HG03442 (cell line): Measurements from ENCODE around the gene ZNF236.
"Not testable (repeated sequence)": the region's sequence is repeated elsewhere in the genome, so short reads cannot be mapped to it uniquely, and the experiment has no call there.

Experiments
- ATAC-seq: cut with Tn5 transposase; IDR thresholded peaks from one replicate; pipeline ENCODE4 v1.9.1; 2021; ENCODE audit warnings: mild to moderate bottlenecking, moderate library complexity; ENCODE audit not compliant: unreplicated experiment

Gene ZNF236

DNA sequence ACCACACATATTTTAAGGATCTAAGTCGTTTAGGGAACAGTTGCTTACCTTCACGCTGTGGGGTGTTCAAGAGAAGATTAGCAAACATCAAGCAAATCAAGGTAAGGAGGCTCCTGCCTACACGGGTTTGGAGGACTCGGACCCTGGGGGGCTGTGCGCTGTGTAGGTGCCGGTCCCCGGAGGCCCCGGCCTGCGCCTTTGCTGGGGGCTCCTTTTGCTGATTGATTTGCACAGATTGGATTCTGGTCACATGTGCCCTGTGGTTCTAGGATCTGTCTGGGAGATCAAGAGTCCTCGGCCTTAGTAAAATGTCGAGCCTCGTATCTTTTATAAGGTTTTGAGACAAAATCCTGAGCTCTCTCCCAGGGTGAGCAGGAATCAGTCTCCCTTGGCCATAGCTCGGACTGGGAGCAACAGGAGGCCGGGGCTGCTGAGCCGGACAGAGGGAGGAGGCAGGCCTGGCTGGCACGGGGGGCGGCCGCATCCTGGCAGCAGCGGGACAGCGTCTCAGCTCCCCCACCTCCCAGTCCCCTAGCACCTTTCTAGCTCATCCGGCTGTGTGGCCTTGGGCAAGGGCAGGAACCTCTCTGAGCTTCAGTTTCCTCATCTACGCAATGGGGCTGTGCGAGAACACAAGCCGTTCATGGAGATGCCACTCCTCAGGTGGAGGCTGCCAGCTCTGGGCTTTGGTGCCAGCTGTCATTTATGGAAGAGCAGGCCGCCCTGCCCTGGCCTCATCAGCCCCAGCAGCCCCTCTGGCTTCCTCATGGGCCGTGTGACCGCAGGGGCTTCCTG is 163.0 kb downstream of the ZNF236 start:
- no peak for ATAC-seq

DNA sequence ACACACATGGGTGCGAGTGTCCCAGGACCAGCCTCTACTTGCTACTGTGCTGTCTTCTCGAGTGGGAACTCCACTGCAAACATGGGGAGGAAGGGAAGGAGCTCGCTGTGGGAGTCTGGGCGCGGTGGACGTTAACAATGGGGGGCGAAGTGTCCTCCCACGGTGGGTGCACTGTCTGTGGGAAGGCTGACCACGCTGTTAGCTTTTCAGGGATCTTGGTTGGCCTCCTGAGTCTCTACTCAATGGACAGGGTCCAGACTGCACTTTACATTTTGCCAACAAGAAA is 163.5 kb downstream of the ZNF236 start:
- ATAC-seq, result no peak

DNA sequence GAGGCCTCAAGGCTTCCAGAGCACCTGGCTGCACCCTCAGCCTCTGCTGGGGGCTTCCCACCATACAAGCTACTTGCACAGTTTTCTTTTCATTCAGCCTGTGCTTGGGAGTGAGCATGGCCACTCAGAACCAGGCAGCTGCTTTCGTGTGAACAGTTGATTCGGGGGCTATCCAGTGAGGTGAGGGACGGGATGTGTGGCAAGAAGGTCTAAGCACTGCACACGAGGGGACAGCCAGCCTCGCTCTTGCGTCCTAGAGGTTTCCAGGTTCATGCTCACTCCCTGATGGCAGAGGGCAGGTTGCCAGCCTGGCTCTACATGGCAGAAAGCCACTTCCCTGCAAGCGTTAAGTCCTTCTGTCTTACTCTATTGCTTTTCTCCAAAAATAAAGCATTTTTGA is 164.0 kb downstream of the ZNF236 start:
- ATAC-seq, result no peak

DNA sequence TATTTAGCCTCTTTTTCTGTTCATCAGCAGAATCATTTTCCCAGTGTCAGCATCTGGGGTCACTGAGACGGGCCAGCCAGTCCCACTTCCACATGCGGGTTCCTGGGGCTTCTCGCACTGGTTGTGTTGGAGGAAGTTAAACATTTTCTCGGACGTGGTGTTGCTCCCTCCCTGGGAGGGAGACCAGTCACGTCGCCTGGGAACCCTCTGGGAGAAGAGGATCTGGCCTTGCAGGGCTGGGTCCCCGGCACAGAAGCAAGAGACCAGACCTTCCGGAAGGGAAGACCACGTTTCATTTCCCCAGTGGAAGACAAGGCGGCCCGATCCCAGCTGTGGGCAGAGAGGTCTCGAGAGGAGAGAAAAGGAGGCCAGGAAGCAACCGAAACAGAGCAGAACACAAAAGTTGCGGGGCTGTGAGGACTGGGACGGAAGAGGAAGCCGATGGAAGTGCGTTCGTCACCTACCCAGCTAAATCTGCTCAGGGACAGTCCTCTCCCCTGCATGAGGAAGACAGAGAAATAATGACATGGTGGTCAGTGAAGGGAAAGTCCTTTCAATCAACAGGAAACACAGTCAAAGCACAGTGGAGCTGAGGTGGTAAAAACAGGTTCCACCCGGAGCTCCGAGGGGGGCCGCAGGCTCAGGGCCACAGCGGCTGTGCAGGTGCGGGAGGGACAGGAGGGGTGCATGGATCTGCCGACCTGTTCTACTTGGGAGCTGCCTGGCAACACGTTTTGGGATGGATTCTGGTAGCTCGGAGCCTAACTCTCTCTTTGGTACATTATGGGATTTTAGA is 165.9 kb downstream of the ZNF236 start:
- ATAC-seq, result no peak

DNA sequence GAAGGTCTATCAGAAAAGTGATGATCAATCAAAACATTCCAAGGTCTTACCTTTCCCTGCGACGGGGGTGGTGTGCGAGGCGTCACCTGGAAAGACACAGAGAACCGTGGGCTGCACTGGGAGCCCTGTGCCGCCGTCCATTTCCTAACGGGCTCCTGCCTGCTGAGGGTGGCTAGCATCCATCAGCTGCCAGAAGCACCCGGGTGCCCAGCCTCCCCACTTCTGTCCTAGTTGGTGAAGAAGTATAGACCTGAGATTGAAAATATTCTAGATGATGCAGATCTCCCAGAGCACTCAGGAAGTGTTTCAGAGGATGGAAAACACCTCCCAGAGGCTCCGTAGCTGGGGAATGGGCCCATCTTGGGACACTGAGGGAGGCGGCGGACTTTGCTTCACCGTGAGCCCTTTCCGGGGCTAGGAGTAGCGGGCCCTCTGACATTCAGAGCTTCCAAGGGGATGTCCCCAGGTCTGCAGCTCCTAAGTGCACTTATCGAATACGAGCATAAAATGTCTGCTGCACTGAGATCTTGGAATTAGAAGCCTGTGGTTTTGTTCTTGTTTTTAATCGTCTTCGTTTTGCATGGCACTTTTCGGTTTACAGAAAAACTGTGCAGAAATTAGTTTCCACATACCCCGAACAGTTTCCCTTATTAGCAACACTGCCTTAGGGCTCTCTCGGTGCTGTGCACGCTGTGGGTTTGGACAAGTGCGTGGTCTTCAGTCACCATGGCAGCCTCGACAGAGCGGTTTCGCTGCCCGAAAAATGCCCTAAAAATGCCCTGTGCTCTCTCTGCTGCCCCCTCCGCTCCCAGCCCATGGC is 166.7 kb downstream of the ZNF236 start:
- peak; percentile 40 for ATAC-seq

DNA sequence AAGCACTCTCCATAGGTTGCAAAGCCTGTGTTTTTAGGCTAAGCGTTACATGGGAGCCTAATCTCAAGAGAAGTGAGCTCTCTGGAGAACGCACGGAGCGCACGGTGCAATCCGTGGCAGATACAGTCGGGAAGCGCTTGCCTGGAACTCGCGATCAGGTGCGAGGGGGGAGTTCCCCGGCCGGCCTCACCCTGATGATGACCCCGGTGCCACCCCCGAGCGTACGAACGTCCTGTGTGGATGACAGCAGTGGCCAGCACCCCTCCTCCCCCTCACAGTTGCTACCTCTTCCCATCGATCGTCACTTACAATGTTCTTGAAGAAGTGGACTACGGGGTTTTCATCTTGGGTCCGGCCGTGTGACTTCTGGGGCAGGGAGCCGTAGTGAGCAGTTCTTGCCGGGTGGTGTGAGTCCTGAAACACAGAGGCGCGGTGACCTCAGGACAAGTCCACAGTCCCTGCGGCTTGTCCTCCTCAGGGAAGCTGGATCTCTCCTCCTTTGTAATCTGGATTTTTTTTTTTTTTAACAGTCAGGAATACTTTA is 167.4 kb downstream of the ZNF236 start:
- no peak for ATAC-seq

DNA sequence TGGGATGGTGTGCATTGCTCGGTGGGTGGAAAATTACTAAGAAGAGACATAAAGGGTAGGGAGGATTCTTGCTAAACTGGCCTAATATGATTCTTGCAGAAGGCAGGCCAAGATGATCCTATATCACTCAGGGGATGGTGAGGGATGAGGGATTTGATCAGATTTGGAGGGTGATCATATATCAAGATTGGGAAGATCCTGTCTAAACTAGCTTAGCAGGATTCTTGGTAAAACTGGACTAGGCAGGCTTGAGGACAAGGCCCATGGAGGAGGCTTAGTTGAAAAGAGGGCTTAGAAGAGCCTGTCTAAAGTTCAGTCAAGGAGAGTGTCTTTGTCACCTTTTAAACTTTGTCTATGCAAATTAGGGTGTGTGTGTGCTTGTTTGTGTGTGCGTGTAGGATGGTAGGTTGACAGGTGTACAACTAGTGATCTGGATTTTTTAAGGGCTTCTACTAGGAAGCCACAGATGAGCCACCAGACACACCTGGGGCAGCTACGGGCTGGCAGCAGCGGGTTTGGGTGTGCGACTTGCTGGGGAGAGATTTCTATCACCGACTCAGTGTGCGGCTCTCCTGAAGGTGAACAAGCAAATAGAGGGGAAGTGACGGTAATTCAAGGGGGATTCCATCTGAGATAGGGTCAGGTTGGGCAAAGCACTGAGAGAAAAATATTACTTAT is 168.1 kb downstream of the ZNF236 start:
- not testable (repeated sequence) for ATAC-seq

DNA sequence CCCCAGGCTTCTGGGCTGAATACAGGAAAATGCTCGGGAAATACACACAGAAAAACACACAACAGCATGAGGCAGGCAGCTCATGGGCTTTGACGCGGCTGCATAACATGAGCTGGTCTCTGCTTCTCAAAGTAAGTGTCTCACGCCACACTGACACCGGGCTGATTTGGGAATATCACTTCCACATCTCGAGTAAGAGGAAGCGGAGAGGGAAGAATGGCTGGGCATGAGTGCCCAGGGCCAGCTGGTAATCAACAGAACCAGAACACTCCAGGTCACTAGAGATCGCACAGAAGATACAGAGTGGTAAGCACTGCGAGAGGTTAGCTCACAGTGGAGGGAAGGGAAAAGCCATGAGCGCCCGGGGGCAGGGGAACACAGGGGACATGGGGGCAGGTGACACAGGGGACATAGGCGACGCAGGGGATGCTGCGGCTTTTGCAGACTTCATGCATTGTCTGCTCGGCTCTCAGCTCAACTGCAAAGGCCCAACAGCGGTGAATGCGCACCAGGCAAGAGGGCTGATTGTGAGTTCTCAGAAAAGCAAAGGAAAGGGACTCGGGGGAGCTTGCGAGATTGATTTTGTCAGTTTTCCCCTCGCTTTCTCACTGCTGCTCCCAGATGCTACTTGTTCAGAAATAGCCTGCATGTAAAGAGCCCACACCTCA is 168.8 kb downstream of the ZNF236 start:
- ATAC-seq, result no peak

DNA sequence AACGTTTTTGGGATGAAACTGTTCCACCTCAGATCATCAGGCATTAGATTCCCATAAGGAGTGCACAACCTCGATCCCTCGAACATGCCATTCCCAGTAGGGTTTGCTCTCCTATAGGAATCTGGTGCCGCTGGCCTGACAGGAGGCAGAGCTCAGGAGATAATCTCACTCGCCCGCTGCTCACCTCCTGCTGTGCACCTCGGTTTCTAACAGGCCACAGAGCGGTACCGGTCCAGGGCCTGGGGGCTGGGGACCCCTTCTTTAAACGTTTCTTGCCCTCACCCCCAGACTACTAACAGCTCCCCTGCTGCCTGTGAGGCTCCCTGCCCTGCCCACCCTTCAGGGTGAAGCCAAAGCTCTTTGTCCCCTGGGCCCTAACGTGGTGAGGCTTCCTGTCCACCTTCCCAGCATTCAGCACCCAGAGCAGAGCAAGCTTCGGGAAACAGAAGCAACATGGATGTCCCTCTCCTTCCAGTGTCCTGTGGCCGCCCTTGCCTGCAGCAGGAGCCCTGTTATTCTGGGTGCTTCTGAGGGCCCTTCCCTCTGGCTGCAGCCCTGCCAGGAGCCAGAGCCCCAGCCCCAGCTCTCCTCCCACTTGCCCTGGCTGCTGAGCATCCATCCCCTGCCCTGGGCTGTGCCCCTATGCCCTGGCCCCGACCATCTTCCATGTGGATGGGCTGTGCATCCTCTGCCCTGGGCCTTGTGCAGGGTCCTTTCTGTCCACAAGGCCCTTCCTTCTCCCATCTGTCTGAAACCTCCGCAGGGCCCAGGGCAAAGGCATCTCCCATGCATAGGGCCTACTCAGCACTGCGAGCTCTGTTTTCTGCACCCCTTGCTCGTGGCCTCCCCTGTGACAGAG is 170.1 kb downstream of the ZNF236 start:
- no peak for ATAC-seq

DNA sequence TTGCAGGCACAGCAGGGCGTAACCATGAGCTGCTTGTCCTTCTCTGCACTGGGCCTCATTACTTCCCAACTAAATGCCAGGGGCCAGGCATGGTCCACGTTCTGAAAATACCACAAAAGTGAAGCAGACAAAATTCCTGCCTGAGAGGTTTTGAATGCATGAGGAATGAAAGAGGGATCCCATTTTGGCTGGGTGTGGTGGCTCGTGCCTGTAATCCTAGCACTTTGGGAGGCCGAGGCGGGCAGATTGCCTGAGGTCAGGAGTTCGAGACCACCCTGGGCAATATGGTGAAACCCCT is 170.7 kb downstream of the ZNF236 start:
- ATAC-seq, result no peak

DNA sequence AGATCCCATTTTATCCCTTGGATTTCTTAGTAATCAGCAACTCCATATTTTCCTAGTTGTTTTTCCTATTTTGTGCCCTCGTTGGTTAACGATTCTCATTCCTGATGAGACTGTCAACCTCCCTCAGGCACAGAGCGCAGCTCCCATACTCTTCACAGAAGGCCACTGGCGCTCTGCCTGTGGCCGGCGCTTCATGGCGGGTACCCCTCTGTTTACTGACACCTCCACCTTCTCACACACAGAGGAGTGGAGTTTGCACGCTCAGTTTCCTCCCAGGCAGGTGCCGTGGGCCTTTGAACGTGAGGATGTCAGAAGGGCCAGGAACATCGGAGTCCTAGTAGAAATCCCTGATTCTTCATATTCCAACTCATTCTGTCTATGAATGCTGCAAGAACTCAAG is 171.2 kb downstream of the ZNF236 start:
- ATAC-seq, result no peak

DNA sequence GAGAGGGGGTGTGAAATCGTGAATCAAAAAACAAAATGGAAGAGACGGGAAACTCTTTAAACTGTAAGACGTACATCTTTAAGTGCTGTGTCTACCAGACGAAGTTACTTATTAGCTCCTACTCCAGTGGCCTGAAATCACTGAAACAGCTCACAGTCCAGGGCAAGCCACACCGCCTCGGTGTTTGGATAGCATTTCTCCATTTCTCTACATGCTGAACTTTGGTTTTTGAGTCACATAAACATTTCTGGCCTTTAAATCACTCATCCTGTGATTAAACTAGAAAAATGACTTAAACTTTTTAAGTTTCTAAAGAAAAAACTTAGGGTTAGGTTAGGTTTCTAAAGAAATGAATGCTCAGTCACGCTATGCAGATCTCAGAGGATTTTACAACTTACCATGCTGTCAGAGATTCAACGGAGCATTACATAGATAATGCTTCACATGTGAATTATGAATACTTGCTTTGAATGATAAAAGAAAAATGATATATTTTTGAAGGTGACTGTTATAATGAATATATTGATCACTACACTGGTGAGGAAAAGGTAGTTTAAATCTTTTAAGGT is 171.8 kb downstream of the ZNF236 start:
- ATAC-seq, result no peak

DNA sequence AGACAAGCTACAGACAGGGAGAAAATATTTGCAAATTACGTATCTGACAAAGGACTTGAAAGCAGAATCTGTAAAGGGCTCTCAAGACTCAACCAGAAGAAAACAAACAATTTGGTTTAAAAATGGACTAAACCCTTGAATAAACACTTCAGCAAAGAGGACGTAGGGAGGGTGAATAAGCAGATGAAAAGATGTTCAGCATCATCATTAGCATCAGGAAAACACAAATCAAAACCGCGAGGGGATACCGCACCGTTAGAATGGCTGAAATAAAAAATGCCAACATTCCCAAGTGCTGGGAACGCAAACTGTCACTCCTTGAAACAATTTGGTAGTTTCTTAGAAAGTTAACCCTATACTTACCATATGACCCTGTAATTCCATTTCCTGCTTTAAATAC is 173.5 kb downstream of the ZNF236 start:
- no peak for ATAC-seq

DNA sequence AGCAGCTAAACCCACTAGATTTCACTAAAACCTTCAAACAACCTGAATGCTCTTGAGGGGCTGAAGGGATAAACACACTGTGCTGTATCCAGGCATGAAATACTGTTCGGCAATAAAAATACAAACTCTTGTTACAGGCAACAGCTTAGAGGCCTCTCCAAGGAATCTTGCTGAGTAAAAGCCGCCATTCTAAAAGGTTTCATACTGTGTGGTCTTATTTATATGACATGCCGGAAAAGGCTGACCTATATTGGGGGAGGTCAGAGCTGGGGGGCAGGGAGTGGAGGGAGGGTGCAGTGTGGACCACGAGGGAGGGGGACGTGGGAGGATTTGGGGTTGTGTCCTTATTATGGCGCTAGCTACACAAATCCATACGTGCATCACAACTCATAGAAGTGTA is 174.1 kb downstream of the ZNF236 start:
- no peak for ATAC-seq

DNA sequence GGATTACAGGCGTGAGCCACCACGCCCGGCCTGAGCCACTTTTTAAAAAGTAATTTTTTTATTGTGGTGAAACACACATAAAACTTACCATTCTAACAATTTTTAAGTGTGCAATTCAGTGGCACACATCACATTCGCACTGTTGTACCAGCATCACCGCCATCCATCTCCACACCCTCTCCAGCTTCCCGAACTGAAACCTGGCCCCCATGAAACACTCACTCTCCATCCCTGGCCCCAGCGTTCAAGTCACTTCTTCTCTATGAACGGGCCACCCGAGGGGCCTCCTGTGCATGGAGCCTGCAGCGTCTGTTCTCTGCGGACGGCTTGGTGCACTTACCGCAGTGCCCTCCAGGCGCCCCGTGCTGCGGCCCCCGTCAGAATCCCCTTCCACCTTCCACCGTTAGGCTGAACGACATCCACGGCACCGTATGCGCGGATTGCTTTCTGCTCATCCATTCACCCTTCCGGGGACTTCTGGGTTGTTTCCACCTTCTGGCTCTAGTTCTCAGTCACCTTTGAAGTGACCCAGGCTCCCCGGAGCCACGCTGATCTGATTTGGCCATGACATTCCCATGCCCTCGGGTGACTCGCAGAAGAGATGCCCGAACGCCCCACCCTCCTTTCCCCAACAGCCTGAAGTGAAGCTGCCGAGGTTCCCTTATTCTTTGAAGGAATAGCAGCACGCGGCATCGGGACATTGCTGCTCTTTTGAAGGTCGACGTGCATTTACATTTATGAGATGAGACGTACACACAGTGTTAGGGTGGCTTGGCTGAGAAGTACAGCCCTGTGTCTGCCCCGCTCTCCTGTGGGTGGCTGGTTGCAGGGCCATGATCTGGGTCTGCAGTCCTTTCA is 175.8 kb downstream of the ZNF236 start:
- ATAC-seq, result no peak

DNA sequence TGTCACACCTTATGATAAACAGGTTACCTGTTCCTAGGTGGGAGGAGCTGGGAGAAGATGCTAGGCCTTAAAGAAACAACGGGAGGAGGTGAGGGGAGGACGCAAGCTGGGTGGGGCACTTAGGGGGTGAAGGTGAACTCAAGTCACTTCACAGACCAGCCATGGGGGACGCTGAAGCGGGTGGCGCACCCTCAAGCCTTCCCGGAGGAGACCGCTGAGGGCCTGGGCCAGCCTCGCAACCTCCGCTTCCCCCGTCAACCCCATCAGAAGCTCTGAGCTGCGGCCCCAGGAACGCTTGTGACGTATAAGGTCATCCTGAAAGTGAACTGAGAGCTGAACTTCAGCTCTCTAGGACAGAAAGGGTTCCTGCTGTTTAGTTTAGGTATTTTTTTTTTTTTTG is 176.7 kb downstream of the ZNF236 start:
- ATAC-seq, result no peak

DNA sequence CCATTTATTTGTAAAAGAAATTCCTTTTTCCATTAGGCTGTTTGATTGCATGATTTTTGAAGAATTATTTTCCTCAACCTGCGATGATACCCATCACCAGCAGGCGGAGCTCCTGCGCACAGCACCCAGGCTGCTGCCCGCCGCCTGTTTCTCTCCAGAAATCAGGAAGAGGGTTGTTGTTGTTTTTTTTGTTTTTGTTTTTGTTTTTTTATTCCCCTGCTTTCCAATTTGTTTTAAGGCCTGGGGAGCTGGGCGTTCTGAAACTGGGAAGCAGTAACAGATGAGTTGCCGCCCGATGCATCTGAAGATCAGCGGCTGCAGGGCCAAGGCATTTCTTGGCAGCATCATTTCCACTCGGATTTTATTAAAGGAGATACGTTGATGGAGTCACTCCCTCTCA is 178.2 kb downstream of the ZNF236 start:
- peak; percentile 49 for ATAC-seq

DNA sequence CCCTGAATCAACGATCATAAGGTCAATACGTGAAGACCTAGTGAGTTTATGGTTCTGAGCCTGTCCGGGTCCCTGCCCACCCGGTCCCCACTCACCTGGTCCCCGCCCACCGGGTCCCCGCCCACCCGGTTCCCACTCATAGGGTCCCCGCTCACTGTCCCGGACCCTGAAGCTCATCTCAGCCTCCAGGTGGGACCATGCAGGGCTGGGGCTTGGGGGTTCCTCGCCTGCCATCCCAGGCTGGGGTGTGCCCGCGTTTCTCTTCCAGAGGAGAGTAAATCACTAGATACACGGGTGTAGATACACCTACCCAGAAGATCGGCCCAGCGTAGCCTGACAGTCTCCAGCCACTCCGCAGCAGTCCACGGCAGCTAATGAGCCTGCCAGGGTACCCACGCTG is 178.7 kb downstream of the ZNF236 start:
- ATAC-seq, result no peak
